ENCODE data around the gene TBC1D9B.

The TBC1D9B gene

DNA sequence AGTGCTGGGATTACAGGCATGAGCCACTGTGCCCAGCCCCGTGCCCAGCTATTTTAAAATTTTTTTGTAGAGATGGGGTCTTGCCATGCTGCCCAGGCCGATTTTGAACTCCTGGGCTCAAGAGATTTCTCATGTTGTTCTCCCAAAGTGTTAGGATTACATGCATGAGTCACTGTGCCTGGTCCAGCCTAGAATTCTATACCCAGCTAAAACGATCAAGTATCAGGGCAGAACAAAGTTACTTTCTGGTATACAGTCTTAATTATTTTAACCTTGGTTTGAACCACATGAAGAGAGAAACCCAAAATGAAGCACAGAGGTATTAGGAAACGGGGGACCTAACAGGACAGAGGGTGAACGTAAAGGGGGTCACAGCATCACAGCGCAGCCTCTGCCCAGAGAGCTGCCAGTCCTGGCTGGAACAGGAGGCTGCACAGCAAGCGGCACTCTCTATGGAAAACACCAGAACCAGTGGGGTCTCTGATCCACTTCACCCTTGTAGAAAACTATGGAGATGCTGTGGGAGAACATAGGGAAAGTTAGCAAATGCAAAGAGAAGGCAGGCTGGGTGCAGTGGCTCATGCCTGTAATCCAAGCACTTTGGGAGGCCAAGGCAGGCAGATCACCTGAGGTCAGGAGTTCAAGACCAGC, 76.8 kb downstream of the TBC1D9B start:
- H3K4me3 ChIP-seq (ENCODE audit: low read depth, low read length) = no peak overlapping the region
- in situ Hi-C loops (cut with HindIII; ENCODE audit: low sequenced_read_pairs) = no loop called here
- TF ChIP-seq, protein P1, sequence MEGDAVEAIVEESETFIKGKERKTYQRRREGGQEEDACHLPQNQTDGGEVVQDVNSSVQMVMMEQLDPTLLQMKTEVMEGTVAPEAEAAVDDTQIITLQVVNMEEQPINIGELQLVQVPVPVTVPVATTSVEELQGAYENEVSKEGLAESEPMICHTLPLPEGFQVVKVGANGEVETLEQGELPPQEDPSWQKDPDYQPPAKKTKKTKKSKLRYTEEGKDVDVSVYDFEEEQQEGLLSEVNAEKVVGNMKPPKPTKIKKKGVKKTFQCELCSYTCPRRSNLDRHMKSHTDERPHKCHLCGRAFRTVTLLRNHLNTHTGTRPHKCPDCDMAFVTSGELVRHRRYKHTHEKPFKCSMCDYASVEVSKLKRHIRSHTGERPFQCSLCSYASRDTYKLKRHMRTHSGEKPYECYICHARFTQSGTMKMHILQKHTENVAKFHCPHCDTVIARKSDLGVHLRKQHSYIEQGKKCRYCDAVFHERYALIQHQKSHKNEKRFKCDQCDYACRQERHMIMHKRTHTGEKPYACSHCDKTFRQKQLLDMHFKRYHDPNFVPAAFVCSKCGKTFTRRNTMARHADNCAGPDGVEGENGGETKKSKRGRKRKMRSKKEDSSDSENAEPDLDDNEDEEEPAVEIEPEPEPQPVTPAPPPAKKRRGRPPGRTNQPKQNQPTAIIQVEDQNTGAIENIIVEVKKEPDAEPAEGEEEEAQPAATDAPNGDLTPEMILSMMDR (IDR thresholded peaks at IDR 0.05; ENCODE audit: low read depth, low read length, missing control alignments) = no peak
- DNase-seq (ENCODE audit: low read depth) = no peak

DNA sequence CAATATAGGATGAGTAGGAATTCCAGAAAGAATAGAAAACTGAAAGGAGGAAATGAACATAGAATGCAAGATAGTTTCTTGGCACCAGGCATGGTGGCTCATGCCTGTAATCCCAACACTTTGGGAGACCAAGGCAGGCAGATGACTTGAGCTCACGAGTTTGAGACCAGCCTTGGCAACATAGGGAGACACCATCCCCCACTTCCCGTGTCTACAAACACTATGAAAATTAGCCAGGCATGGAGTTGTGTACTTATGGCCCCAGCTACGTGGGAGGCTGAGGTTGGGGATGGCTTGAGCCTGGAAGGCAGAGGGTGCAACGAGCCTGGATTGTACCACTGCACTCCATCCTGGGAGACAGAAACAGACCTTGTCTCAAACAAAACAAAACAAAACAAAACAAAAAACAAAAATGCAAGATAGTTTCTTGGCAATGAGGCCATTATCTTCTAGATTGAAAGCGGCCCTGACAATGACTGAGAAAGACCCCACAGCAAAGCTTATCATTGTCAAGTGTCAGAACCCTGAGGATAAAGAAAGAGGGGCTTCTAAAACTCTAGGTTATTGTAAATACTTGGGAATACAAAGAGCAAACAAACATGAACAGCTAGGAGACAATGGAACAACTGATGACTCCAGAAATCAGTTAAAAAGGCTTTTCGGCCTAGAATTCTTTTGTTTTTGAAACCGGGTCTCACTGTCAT, 77.8 kb downstream of the TBC1D9B start:
- no peak for DNase-seq (ENCODE audit: low read depth)
- in situ Hi-C loops (cut with HindIII; ENCODE audit: low sequenced_read_pairs) = loop anchor here (5.0 kb wide), 1 partner anchor 73 kb away; no protein-coding TSS in a partner anchor
- H3K4me3 ChIP-seq (ENCODE audit: low read depth, low read length) = no peak overlapping the region
- TF ChIP-seq, protein P1 (IDR thresholded peaks at IDR 0.05; ENCODE audit: low read depth, low read length, missing control alignments) = no peak

DNA sequence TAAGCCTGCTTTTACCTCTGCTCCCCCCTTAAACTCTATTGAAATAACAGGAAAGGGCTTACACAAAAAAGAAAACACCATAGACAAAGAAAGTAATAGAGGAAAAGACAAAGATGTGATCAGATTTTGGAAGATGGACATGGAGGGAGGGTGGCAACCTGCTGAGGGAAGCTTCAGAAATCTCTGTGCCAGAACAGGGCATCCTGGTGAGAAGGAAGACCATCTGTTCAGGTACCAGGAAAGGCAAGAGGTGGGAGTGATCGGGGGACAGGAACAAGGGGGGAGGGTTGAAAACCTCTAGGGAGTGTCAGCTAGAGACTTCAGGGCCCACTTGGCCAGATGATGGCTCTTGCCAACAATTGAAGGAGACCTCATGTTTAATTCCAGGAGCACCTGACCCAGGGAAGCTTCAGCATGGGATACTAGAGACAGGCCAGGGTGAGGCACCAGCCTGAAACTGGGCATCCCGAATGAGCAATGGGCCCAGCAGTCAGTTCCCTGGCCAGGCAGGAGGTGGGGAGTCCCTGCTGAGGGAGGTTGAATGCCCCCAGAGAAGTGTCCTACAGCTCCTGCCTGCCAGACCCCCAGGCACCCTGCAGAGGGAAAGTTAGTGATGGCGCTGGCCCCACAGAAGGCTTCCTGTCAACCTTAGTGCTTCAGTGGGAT, 78.8 kb downstream of the TBC1D9B start:
- in situ Hi-C loops (cut with HindIII; ENCODE audit: low sequenced_read_pairs) = loop anchor here (5.0 kb wide), 1 partner anchor 72 kb away; no protein-coding TSS in a partner anchor
- H3K4me3 ChIP-seq (ENCODE audit: low read depth, low read length) = no peak overlapping the region
- TF ChIP-seq, protein P1 (IDR thresholded peaks at IDR 0.05; ENCODE audit: low read depth, low read length, missing control alignments) = no peak
- DNase-seq (ENCODE audit: low read depth) = no peak

DNA sequence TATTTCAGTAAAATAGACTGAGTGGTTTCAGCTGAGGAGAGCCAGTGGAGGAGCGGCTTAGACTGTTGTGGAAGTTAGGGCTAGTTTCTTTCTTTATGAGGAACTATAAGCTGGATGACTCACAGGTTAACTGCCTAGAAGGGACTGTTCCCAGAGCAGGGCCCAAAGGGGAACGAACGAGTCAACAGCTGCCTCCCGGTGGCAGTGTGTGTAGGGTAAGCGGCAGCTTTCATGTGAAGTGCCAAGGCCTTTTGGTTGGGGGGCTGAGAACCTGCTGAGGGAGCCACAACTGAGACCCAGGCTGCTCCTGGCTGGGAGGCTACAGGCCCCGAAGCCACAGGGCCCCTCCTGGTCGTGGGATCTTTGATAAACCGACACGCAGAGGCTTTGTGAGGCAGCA, 80.0 kb downstream of the TBC1D9B start:
- TF ChIP-seq, protein P1 (IDR thresholded peaks at IDR 0.05; ENCODE audit: low read depth, low read length, missing control alignments) = no peak
- H3K4me3 ChIP-seq (ENCODE audit: low read depth, low read length) = no peak overlapping the region
- no peak for DNase-seq (ENCODE audit: low read depth)
- in situ Hi-C loops (cut with HindIII; ENCODE audit: low sequenced_read_pairs) = loop anchor here (5.0 kb wide), 1 partner anchor 70 kb away; no protein-coding TSS in a partner anchor

DNA sequence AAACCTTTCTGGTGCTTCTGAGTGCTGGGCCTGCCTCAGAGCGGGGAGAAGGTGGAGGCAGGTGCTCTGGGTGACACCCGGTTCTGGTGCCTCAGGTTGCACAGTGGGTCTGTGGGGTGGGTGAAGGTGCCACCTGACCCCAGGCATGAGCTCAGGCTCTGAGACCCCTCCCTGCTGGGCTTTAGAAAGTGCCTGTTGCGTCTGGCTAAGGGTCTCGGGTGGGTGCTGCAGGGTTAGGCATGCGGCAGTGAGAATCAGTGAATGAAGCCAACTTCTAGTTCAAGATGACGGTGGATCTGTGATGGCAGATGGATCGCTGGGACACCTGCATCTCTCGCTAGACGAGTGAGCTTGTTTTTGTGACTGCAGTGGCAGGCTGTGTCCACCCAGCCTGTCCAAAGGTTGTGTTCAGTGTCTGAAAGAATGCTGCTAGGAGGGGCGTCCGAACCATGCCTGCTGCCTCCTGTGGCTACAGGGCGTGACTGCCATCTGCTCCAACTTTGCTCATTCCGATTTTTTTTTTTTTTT, 82.0 kb downstream of the TBC1D9B start:
- TF ChIP-seq, protein P1 (IDR thresholded peaks at IDR 0.05; ENCODE audit: low read depth, low read length, missing control alignments) = no peak
- no peak overlapping the region for H3K4me3 ChIP-seq (ENCODE audit: low read depth, low read length)
- no peak for DNase-seq (ENCODE audit: low read depth)
- in situ Hi-C loops (cut with HindIII; ENCODE audit: low sequenced_read_pairs) = loop anchor here (5.0 kb wide), 1 partner anchor 68 kb away; no protein-coding TSS in a partner anchor

DNA sequence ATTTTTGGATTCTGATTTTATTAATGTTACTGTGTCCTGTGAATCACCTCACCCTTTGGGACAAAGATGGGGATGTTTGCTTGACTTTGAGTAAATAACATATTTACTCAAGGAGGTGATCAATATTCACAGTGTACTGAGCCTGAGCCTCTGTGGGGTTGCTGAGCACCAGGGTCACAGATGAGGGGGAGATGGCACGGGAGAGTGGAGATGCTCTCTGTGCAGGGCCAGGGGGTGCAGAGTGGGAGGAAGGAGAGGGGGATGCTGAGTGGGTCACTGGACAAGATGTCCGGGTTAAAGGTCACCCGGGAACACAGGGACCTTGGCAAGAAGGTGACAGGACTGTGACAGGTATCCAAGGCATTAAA, 83.0 kb downstream of the TBC1D9B start:
- H3K4me3 ChIP-seq (ENCODE audit: low read depth, low read length) = no peak overlapping the region
- in situ Hi-C loops (cut with HindIII; ENCODE audit: low sequenced_read_pairs) = loop anchor here (5.0 kb wide), 1 partner anchor 67 kb away; no protein-coding TSS in a partner anchor
- DNase-seq (ENCODE audit: low read depth) = no peak
- TF ChIP-seq, protein P1 (IDR thresholded peaks at IDR 0.05; ENCODE audit: low read depth, low read length, missing control alignments) = no peak

Measured in astrocyte of the cerebellum (primary cell).